K562 (cell line): ENCODE data around the gene USP26. TPM values are rescaled to one million over a fixed set of nuclear protein-coding genes. Genes with fewer than 3 reads are reported as not detected.
"Not testable (repeated sequence)": the region's sequence is repeated elsewhere in the genome, so short reads cannot be mapped to it uniquely, and the experiment has no call there.

ENCODE experiments used
- ATAC-seq: fragments of 200-7000 bp; cut with Tn5 transposase; 3 replicates; pipeline ENCODE4 v1.9.1; 2020; ENCODE audit warnings: moderate library complexity
- BruUV-seq: library from RNA; stranded (reverse); fragments of 400-500 nt; replicated peaks from 2 replicates; lab custom pipeline; 2021; lab: Mats Ljungman, UMichigan
- CTCF ChIA-PET: fragments of 300-600 bp; formaldehyde crosslinking; extraction: SDS; loops from one replicate; lab custom pipeline; 2021; ENCODE audit warnings: low intra/inter-chr PET ratio; lab: Yijun Ruan, JAX
- POLR2A ChIA-PET: fragments of 300-600, 350-650 bp; sonication (Branson Sonifier 250); formaldehyde crosslinking; extraction: SDS; loops from one replicate; lab custom pipeline; 2021; ENCODE audit warnings: antibody characterized with exemption, inconsistent platforms; lab: Yijun Ruan, JAX
- DNase-seq, 4 experiments: peaks; one replicate each; pipeline versions ENCODE4 v3.0.0 to v3.0.0-alpha.2; 2011 to 2018; ENCODE audit warnings: low spot score in 3 of 4, mixed read lengths in 3 of 4; ENCODE audit errors: extremely low read depth in 1 of 4
- FAIRE-seq: peaks from 2 replicates; lab custom pipeline; 2011; peaks lifted over from hg19 to GRCh38; lab: Jason Lieb, UNC
- H2AFZ ChIP-seq: 2 replicates; pipeline ENCODE4 v1.6.0; 2011; ENCODE audit warnings: low read depth, low read length, control low read depth, inconsistent platforms
- H3K27ac ChIP-seq: fragments of 200-600 bp; 3 replicates; pipeline ENCODE4 v1.8.0; 2011; ENCODE audit warnings: low read depth, mild to moderate bottlenecking, control low read depth, inconsistent platforms, low read length, moderate library complexity, mixed read lengths; ENCODE audit errors: extremely low read depth
- H3K27me3 ChIP-seq, 2 experiments: fragments of 300-600 bp in 1 of 2; 2 replicates in 1 of 2; 3 replicates in 1 of 2; pipeline versions ENCODE4 v1.6.0 to v1.8.0; 2011; ENCODE audit warnings: inconsistent platforms in 2 of 2, low read length in 2 of 2, mild to moderate bottlenecking in 1 of 2, mixed read lengths in 1 of 2, moderate library complexity in 1 of 2; ENCODE audit not compliant: control insufficient read depth in 2 of 2, insufficient read depth in 2 of 2
- H3K36me3 ChIP-seq: fragments of 300-600 bp; 3 replicates; pipeline ENCODE4 v1.8.0; 2011; ENCODE audit warnings: mild to moderate bottlenecking, low read length, inconsistent platforms; ENCODE audit not compliant: control insufficient read depth, insufficient read depth
- H3K4me1 ChIP-seq, 2 experiments: fragments of 200-600 bp in 1 of 2; replicated peaks in 1 of 2; 2 replicates in 1 of 2; 3 replicates in 1 of 2; pipeline versions ENCODE4 v1.5.1 to v1.8.0; 2011; ENCODE audit warnings: inconsistent platforms in 2 of 2, low read length in 2 of 2, mild to moderate bottlenecking in 1 of 2, mixed read lengths in 1 of 2, moderate library complexity in 1 of 2; ENCODE audit not compliant: control insufficient read depth in 2 of 2, insufficient read depth in 2 of 2
- H3K4me2 ChIP-seq: 2 replicates; pipeline ENCODE4 v1.6.1; 2011; ENCODE audit warnings: low read length, control low read depth, inconsistent platforms, mixed read lengths; ENCODE audit not compliant: insufficient read depth
- H3K4me3 ChIP-seq: fragments of 200-600 bp; sonication (generic), shearing (Covaris generic); 2 replicates; pipeline ENCODE4 v1.5.1; 2016; ENCODE audit warnings: control low read depth, inconsistent platforms
- H3K79me2 ChIP-seq: fragments of 200-600 bp; 3 replicates; pipeline ENCODE4 v1.8.0; 2011; ENCODE audit warnings: low read length, inconsistent platforms; ENCODE audit not compliant: control insufficient read depth, insufficient read depth
- H3K9ac ChIP-seq, 2 experiments: 2 replicates each; pipeline versions ENCODE4 v1.6.0 to v1.6.1; 2011; ENCODE audit warnings: low read depth in 2 of 2, low read length in 2 of 2, control low read depth in 1 of 2, inconsistent platforms in 1 of 2, mild to moderate bottlenecking in 1 of 2, mixed read lengths in 1 of 2; ENCODE audit not compliant: insufficient read depth in 1 of 2
- H3K9me1 ChIP-seq: one replicate; pipeline ENCODE4 v1.6.0; 2011; ENCODE audit warnings: inconsistent platforms, mild to moderate bottlenecking, low read length, moderate library complexity; ENCODE audit not compliant: control insufficient read depth, insufficient read depth
- H3K9me3 ChIP-seq: replicated peaks from 2 replicates; pipeline ENCODE4 v1.5.1; 2011; ENCODE audit warnings: low read depth, low read length, inconsistent platforms; ENCODE audit not compliant: control insufficient read depth, insufficient read depth
- H4K20me1 ChIP-seq: replicated peaks from 2 replicates; pipeline ENCODE4 v1.6.1; 2011; ENCODE audit warnings: low read length, inconsistent platforms, mixed read lengths; ENCODE audit not compliant: control insufficient read depth, insufficient read depth
- DIDO1 ChIP-seq: fragments of 450-650 bp; IDR thresholded peaks from 2 replicates; pipeline ENCODE4 v1.6.1; 2016; ENCODE audit warnings: low read depth, missing biosample characterization, missing genetic modification characterization
- FOXP1 ChIP-seq: sonication (generic); formaldehyde crosslinking; IDR thresholded peaks from 2 replicates; pipeline ENCODE4 v1.8.0; 2022; ENCODE audit warnings: mild to moderate bottlenecking, missing genetic modification reagents
- HMGN3 ChIP-seq: IDR thresholded peaks from 2 replicates; pipeline ENCODE4 v1.6.1; 2011; ENCODE audit warnings: borderline replicate concordance, low read depth, mild to moderate bottlenecking, mixed read lengths, low read length; ENCODE audit not compliant: insufficient read length; ENCODE audit errors: extremely low read depth
- HNRNPLL ChIP-seq: fragments of 200-400 bp; formaldehyde crosslinking; IDR thresholded peaks from 2 replicates; pipeline ENCODE4 v1.6.1; 2017; ENCODE audit warnings: low read length, low read depth, mild to moderate bottlenecking; ENCODE audit not compliant: poor library complexity, severe bottlenecking
- MLX ChIP-seq, 2 experiments: fragments of 450-650 bp in 1 of 2; sonication (generic) in 1 of 2; formaldehyde crosslinking; conservative IDR thresholded peaks; 2 replicates each; pipeline versions ENCODE4 v1.4.0 to v1.8.1; 2020 to 2022; ENCODE audit warnings: mild to moderate bottlenecking in 1 of 2, missing genetic modification reagents in 1 of 2
- POLR2AphosphoS2 ChIP-seq: IDR thresholded peaks from 2 replicates; pipeline ENCODE4 v1.6.1; 2012; ENCODE audit warnings: low read length, improper control_type of control experiment
- SNRNP70 ChIP-seq: fragments of 200-400 bp; formaldehyde crosslinking; optimal IDR thresholded peaks from 2 replicates; pipeline ENCODE3; 2017; ENCODE audit warnings: low read depth, low read length
- TBP ChIP-seq: optimal IDR thresholded peaks from 2 replicates; pipeline ENCODE3; 2011; ENCODE audit warnings: low read depth, low read length, improper control_type of control experiment
- USF2 ChIP-seq: sonication (generic); formaldehyde crosslinking; IDR thresholded peaks from 2 replicates; pipeline ENCODE4 v1.5.0; 2020; ENCODE audit warnings: missing genetic modification reagents
- ZNF140 ChIP-seq: fragments of 250-450 bp; sonication (Bioruptor Pico); IDR thresholded peaks from 2 replicates; pipeline ENCODE4 v1.8.0; 2021; ENCODE audit warnings: moderate library complexity, mild to moderate bottlenecking, inconsistent platforms
- WGBS: fragments of 100-300 bp; shearing (Covaris generic); methylation state at CpG from one replicate; pipeline ENCODE4 v1.1.6; 2016; ENCODE audit warnings: low coverage, mixed read lengths; ENCODE audit not compliant: insufficient coverage; ENCODE audit errors: missing lambda C conversion rate; 5-methylcytosine and 5-hydroxymethylcytosine counted together
- in situ Hi-C: fragments of 300-500 bp; cut with MboI; formaldehyde crosslinking; loops from 4 replicates; pipeline ENCODE4 v1.15.0; 2018; ENCODE audit warnings: inconsistent platforms, mixed read lengths
- intact Hi-C: fragments of 100-400 bp; cut with micrococcal nuclease; formaldehyde crosslinking; loops from 2 replicates; pipeline ENCODE4 v1.14.2; 2022
- polyA plus RNA-seq, 8 experiments: library from polyadenylated mRNA; depleted of rRNA in 4 of 8; stranded (reverse) in 5 of 8; unstranded in 3 of 8; fragments of >200 nt; fragmentation: Nextera tagmentation in 2 of 8; fragmentation: Illumina TruSeq in 1 of 8; extraction: Ambion mirVana in 2 of 8; extraction: Trizol in 1 of 8; gene quantifications; 2 replicates each; pipeline versions ENCODE4 v1.2.1 to v1.2.3, GENCODE V29; 2011 to 2014; ENCODE audit warnings: inconsistent platforms in 1 of 8, missing spikeins in 1 of 8
- total RNA-seq, 7 experiments: library from RNA; depleted of rRNA in 6 of 7; stranded (reverse); fragments of >200 nt in 6 of 7; fragmentation: Illumina TruSeq in 2 of 7; extraction: Trizol in 2 of 7; gene quantifications; 2 replicates each; pipeline versions ENCODE4 v1.2.1 to v1.2.3, GENCODE V29; 2011 to 2021; ENCODE audit warnings: low replicate concordance in 1 of 7
- TF ChIP-seq, protein P1 (sequence below): IDR thresholded peaks from 2 replicates; pipeline ENCODE4 v1.6.1; 2016; ENCODE audit warnings: missing genetic modification characterization, missing compliant biosample characterization

USP26 gene
- total and polyA plus RNA-seq, 9 of the 15 experiments (the other 6 are each of a cell fraction or from before 2014, with no cell fraction given), result 0.06 to 0.84 (median 0.20) TPM; not detected in 2

- TF ChIP-seq, protein P1, sequence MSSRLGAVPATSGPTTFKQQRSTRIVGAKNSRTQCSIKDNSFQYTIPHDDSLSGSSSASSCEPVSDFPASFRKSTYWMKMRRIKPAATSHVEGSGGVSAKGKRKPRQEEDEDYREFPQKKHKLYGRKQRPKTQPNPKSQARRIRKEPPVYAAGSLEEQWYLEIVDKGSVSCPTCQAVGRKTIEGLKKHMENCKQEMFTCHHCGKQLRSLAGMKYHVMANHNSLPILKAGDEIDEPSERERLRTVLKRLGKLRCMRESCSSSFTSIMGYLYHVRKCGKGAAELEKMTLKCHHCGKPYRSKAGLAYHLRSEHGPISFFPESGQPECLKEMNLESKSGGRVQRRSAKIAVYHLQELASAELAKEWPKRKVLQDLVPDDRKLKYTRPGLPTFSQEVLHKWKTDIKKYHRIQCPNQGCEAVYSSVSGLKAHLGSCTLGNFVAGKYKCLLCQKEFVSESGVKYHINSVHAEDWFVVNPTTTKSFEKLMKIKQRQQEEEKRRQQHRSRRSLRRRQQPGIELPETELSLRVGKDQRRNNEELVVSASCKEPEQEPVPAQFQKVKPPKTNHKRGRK (tag), result no peak
These were observed 14.9 kb downstream of the USP26 start (continued) for GRCh38 chrX:133081990-133082389.

DNA sequence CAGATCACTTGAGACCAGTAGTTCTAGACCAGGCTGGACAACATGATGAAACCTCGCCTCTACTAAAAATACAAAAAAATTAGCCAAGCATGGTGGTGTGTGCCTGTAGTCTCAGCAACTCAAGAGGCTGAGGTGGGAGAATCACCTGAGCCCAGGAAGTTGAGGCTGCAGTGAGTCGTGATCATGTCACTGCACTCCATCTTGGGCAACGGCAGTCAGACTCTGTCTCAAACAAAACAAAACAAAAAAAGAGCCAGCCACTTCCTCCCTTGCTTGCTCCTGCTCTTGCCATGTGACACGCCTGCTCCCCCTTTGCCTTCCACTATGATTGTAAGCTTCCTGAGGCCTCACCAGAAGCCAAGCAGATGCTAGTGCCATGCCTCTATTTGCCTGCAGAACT is 19.1 kb downstream of the USP26 start:
- intact Hi-C loops, H3K4me3 ChIP-seq, H3K36me3 ChIP-seq, H2AFZ ChIP-seq, H3K27ac ChIP-seq, H3K9me1 ChIP-seq, ATAC-seq, FAIRE-seq, H3K79me2 ChIP-seq, H3K4me1 ChIP-seq, H3K9ac ChIP-seq, in situ Hi-C loops, H3K9me3 ChIP-seq, H4K20me1 ChIP-seq, DNase-seq, POLR2A ChIA-PET, H3K4me2 ChIP-seq, CTCF ChIA-PET, BruUV-seq, H3K27me3 ChIP-seq: not testable (repeated sequence)
- 0% methylated on average over 3 of the region's 4 CpGs for WGBS

DNA sequence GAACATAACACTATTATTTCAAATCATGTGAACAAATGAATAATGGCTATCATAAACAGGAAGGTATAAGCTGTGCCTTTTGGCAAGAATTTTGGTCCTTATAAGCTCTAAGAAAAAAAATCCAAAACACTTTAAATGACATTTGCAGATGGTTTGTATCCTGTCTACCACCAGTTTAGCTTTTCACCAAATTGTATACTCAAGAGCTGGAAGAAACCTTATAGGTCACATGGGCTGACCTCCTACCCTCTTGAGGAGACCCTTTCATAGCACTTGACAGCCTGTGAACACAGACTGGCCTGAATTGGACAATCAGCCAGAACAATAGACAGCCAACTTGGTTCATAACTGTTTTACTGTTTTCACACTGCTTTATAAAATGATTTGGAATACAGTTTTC is 24.3 kb downstream of the USP26 start:
- DNase-seq (no peak), FAIRE-seq (no peak), ATAC-seq (no peak)
- Histone ChIP-seq H3K9me1 (no peaks in the 10 kb centered on the region), H3K9ac (no peak overlapping the region), H3K27me3 (no peaks in the 10 kb centered on the region), H3K9me3 (no peaks in the 10 kb centered on the region), H3K4me3 (no peak overlapping the region), H3K36me3 (no peaks in the 10 kb centered on the region), H3K27ac (no peak overlapping the region), H2AFZ (no peak overlapping the region), H3K4me1 (no peaks in the 10 kb centered on the region), H3K79me2 (no peaks in the 10 kb centered on the region), H3K4me2 (no peak overlapping the region), H4K20me1 (no peaks in the 10 kb centered on the region)
- POLR2A ChIA-PET, result no interaction called here
- intact Hi-C loops (no loop called here), in situ Hi-C loops (no loop called here)
- CTCF ChIA-PET, result no interaction called here
- no TSS peak for BruUV-seq
- TF ChIP-seq DIDO1 (tag) (no peak), POLR2AphosphoS2 (no peak), HNRNPLL (no peak), SNRNP70 (no peak), ZNF140 (CRISPR knock-in tag) (no peak), HMGN3 (no peak), TBP (no peak), MLX (CRISPR knock-in tag; conservative IDR thresholded peaks at IDR 0.05) (no peak), USF2 (CRISPR knock-in tag) (no peak), FOXP1 (CRISPR knock-in tag) (no peak)
